NCI-H1092 (cell line): ENCODE results near the gene FAM241A.
"Not testable (repeated sequence)": the region's sequence is repeated elsewhere in the genome, so short reads cannot be mapped to it uniquely, and the experiment has no call there.

ENCODE experiments used
- DNase-seq: peaks from one replicate; lab custom pipeline; 2025; lab: John Stamatoyannopoulos, UW

The FAM241A gene

GRCh38 chr4:112145326-112145789 is at the start of gene FAM241A:
TSS of gene FAM241A (plus strand) at chr4:112145454. CDS start at chr4:112145581, 127 bp downstream.
- DNase-seq = no peak

- DNase-seq = no peak
Measured at GRCh38 chr4:112098841-112099530, 46.3 kb upstream of the FAM241A start.

DNA sequence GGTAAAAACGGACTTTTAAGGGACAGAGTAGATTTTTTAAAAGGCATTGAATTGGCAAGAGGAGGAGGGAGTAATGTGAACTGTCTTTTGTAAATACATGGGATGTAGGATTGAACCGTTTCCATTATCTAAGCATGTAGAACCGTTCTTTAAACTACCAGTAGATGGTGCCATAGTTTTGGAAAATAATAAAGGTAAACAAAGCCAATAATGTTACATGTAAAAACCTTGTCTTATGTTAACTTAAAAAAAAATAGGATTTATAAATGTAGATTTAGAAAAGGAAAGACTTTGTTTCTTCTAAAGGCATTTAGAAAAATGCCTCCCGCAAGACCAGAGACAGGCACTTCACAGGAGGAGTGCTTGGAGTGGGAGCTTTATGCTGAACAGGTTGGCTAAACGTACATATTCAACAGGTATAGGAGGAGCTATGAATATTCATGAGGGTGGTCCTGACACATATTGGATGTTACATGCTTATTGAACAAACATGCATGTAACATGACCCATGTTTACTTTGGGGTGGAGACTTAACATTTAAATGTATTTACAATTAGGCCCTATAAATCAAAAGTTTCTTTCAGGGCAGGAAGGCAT is 45.5 kb upstream of the FAM241A start:
- DNase-seq = no peak

DNA sequence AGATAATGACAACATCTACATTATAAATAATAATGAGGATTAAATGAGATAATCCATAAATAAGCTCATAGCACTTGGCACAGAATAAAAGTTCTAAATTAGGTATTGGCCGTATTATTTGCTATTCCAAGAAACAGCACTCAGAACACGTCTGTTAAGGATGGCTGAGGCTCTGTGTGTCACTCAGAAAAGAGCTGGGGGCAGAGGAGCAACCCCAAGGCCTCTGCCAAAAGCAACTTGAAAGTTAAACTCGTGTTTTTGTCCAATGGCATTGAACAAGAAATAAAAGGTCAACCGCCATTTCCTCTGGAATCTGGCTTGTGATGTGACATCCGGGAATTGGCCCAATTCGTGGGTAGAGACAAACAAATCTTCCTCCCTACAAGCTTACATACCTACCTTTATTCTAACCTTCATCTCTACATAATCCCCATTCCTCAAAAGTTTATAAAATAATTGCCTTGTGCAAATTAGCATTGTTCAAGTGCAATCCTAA is 42.3 kb upstream of the FAM241A start:
- no peak for DNase-seq

GRCh38 chr4:112105201-112105969 is 39.9 kb upstream of the FAM241A start:
- DNase-seq = no peak

- DNase-seq = no peak
Measured at GRCh38 chr4:112109360-112110058, 35.7 kb upstream of the FAM241A start.

GRCh38 chr4:112110059-112110425 is 35.2 kb upstream of the FAM241A start:
- DNase-seq = no peak

- no peak for DNase-seq
Measured at GRCh38 chr4:112111306-112111705, 33.9 kb upstream of the FAM241A start.

- DNase-seq = not testable (repeated sequence)
Measured at GRCh38 chr4:112112095-112112494, 33.2 kb upstream of the FAM241A start.

DNA sequence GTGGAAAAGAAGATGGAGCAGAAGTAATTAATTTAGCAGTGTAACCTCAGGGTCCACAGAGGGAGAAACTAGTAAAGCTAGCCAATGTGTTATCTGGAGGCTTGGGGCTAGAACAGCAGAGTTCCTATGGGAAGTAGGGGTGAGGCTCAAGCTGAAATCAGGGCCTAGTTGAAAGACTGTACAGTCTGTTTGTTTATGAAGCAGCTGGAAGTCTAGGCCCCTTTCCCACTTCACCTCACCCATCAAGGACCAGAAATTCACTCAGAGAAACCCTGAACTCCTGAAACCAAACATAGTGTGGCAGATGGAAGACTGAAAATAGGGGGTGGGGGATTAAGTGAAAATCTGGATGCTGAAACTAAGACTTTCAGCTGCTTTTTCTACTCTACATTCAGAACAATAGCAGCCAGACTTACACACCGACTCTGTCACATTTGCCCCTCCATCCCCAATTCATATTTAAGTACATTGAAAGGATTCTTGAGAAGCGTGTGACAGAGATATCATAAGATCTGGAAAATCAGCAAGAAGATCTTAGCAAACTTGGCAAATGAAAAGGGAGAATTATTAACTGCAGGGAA is 32.6 kb upstream of the FAM241A start:
- DNase-seq = no peak

GRCh38 chr4:112113864-112114263 is 31.4 kb upstream of the FAM241A start:
- no peak for DNase-seq

GRCh38 chr4:112114452-112114851 is 30.8 kb upstream of the FAM241A start:
- DNase-seq = no peak

- no peak for DNase-seq
Measured at GRCh38 chr4:112118742-112119352, 26.4 kb upstream of the FAM241A start.

- DNase-seq = no peak
Measured at GRCh38 chr4:112119353-112119783, 25.9 kb upstream of the FAM241A start.

- DNase-seq = no peak
Measured at GRCh38 chr4:112120021-112120420, 25.2 kb upstream of the FAM241A start.

- no peak for DNase-seq
Measured at GRCh38 chr4:112125416-112125815, 19.8 kb upstream of the FAM241A start.

DNA sequence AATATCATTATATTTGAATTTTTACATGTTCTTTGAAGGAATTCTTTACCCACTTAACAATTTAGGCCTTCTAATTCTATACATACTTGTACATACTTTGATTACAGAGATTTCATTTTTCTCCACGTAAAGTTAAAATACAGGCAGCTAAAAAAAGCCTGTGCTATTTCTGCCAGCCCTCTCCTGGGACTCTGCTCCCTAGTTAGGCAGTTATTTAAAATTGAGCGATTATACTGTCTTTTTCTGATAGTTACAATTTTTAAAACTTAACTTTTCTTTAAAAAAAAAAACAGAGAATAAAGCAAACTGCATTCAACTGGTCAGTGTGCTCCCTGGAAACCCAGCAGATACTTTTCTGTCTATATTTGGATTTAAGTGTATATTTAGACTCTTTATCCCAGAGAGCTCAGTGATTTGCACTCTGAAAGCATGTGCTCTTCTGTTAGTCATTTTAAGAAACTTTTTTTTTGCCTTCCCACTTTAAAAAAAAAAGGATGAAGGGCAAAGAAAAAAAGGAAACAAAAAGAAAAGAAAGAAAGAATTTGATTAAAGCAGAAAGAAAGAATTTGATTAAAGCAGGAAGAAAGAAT is 18.1 kb upstream of the FAM241A start:
- no peak for DNase-seq

- no peak for DNase-seq
Measured at GRCh38 chr4:112127803-112128202, 17.5 kb upstream of the FAM241A start.

GRCh38 chr4:112128452-112128851 is 16.8 kb upstream of the FAM241A start:
- DNase-seq = no peak

DNA sequence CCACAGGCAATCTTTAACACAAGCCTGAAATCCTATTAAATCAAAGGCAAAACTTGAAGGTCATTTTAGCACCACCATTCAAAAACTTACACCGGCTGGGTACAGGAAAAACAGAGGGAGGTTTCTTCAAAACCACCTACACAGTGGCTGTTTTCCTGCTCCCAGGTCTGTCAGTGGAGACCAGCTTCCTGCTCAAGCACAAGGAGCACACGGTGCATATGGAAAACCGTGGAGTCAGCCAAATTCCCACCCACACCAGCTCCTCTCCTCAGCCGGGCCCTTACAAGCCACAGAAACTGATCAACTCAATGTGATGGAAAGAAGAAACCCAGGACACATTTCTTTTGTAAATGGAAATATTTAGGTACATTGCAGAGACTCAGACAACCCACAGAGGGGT is 14.3 kb upstream of the FAM241A start:
- DNase-seq = no peak

DNA sequence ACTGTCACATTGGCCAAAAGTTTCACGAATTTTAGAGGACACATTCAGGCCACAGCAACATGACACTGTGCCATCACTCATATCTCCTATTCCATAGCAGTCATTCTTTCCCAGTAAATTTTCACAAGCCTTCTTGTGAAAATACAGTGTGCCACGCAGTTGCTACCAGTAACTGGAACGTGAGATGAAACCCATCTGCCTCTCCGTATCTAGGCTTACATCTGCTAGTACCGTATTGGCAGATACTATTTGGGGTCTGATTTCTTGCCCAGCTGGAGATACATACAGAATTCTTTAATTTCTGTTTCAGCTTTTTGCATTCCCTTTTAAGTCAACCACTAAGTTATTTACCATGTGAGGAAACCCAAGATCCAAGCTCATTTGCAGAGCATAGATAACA is 8.7 kb upstream of the FAM241A start:
- no peak for DNase-seq
